Endothelial cell (in vitro differentiated cells): ENCODE data around the gene GALNT18. TPM values are rescaled to one million over a fixed set of nuclear protein-coding genes. Genes with fewer than 3 reads are reported as not detected.

Experiments used
- DNase-seq: peaks from one replicate; pipeline ENCODE4 v3.0.0; 2021; ENCODE audit warnings: low spot score
- H3K27ac Mint-ChIP-seq: one replicate; pipeline ENCODE4 v1.8.0; 2021; ENCODE audit warnings: mixed read lengths, inconsistent platforms; ENCODE audit not compliant: unreplicated experiment
- H3K27me3 Mint-ChIP-seq: one replicate; pipeline ENCODE4 v1.8.0; 2021; ENCODE audit warnings: mild to moderate bottlenecking, moderate library complexity, mixed read lengths, inconsistent platforms; ENCODE audit not compliant: unreplicated experiment
- H3K36me3 Mint-ChIP-seq: one replicate; pipeline ENCODE4 v1.8.0; 2021; ENCODE audit warnings: mild to moderate bottlenecking, low read depth, mixed read lengths, inconsistent platforms; ENCODE audit not compliant: unreplicated experiment
- H3K4me1 Mint-ChIP-seq: one replicate; pipeline ENCODE4 v1.8.0; 2021; ENCODE audit warnings: mild to moderate bottlenecking, mixed read lengths, inconsistent platforms; ENCODE audit not compliant: unreplicated experiment
- H3K4me3 Mint-ChIP-seq: one replicate; pipeline ENCODE4 v1.8.0; 2021; ENCODE audit warnings: mild to moderate bottlenecking, mixed read lengths, inconsistent platforms; ENCODE audit not compliant: unreplicated experiment
- H3K9me3 Mint-ChIP-seq: one replicate; pipeline ENCODE4 v1.8.0; 2021; ENCODE audit warnings: mixed read lengths, inconsistent platforms; ENCODE audit not compliant: unreplicated experiment
- CTCF ChIP-seq: fragments of 200-600 bp; sonication (generic); IDR thresholded peaks from one replicate; pipeline ENCODE4 v1.5.0; 2021; ENCODE audit warnings: antibody characterized with exemption; ENCODE audit not compliant: unreplicated experiment
- total RNA-seq: library from RNA; stranded (reverse); fragmentation: NEBNext Ultra II Directional; extraction: Animal tissue kit (Norgen Biotek cat#: 25700); gene quantifications from one replicate; pipeline ENCODE4 v1.2.1, GENCODE V29; 2021; ENCODE audit not compliant: unreplicated experiment

The GALNT18 gene
- total RNA-seq, 1 donor from 2014 or later: 87.6 TPM

GRCh38 chr11:11545285-11546275 is 76.2 kb downstream of the GALNT18 start:
- Mint-ChIP-seq H3K4me1 (peaks cover 35% of the 10 kb centered on the region), H3K36me3 (no peaks in the 10 kb centered on the region), H3K9me3 (no peaks in the 10 kb centered on the region), H3K4me3 (no peak overlapping the region), H3K27me3 (peaks cover 7% of the 10 kb centered on the region), H3K27ac (no peak overlapping the region)
- DNase-seq: no peak
- no peak for TF ChIP-seq CTCF

GRCh38 chr11:11543656-11544055 is 78.1 kb downstream of the GALNT18 start:
- H3K4me3 Mint-ChIP-seq: no peak overlapping the region
- TF ChIP-seq CTCF: no peak
- DNase-seq: no peak
- H3K27ac Mint-ChIP-seq: no peak overlapping the region
- H3K36me3 Mint-ChIP-seq: no peaks in the 10 kb centered on the region
- H3K27me3 Mint-ChIP-seq: peaks cover 2% of the 10 kb centered on the region
- peaks cover 42% of the 10 kb centered on the region for H3K4me1 Mint-ChIP-seq
- H3K9me3 Mint-ChIP-seq: no peaks in the 10 kb centered on the region

GRCh38 chr11:11540157-11540556 is 81.6 kb downstream of the GALNT18 start:
- Mint-ChIP-seq H3K27ac (no peak overlapping the region), H3K27me3 (no peaks in the 10 kb centered on the region), H3K4me1 (peaks cover 50% of the 10 kb centered on the region), H3K36me3 (peaks cover 3% of the 10 kb centered on the region), H3K9me3 (no peaks in the 10 kb centered on the region), H3K4me3 (no peak overlapping the region)
- DNase-seq: no peak
- no peak for TF ChIP-seq CTCF

- Mint-ChIP-seq H3K4me3 (no peak overlapping the region), H3K27me3 (peaks cover 6% of the 10 kb centered on the region), H3K36me3 (peaks cover 17% of the 10 kb centered on the region), H3K27ac (no peak overlapping the region), H3K4me1 (peaks cover 56% of the 10 kb centered on the region), H3K9me3 (no peaks in the 10 kb centered on the region)
- TF ChIP-seq CTCF: no peak
- DNase-seq: no peak
Measured at GRCh38 chr11:11538277-11538960, 83.4 kb downstream of the GALNT18 start.
